HG02885 (cell line): ENCODE results near the gene PRKRA.
"Not testable (repeated sequence)": the region's sequence is repeated elsewhere in the genome, so short reads cannot be mapped to it uniquely, and the experiment has no call there.

ENCODE experiments used
- ATAC-seq: cut with Tn5 transposase; IDR thresholded peaks from one replicate; pipeline ENCODE4 v1.9.1; 2021; ENCODE audit warnings: mild to moderate bottlenecking; ENCODE audit not compliant: unreplicated experiment, poor library complexity

PRKRA gene

DNA sequence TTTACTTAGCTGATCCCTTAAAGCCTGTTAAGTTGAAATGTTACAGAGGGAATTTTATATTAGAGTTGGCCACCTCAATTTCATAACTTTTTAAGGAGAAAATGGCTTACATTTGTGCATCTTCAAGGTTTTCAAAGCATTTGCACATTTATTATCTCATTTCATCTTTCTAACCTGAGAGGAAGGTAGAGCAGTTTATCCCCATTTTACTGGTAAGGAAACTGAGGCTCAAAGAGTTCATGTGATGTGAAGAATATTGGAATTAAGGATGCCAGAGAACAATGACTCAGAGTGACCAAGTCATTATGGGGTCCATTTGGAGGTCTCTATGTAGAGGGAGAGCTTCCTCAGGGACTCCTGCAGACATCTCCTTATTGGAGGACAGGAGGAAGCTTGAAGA is 35.0 kb downstream of the PRKRA start:
- no peak for ATAC-seq

DNA sequence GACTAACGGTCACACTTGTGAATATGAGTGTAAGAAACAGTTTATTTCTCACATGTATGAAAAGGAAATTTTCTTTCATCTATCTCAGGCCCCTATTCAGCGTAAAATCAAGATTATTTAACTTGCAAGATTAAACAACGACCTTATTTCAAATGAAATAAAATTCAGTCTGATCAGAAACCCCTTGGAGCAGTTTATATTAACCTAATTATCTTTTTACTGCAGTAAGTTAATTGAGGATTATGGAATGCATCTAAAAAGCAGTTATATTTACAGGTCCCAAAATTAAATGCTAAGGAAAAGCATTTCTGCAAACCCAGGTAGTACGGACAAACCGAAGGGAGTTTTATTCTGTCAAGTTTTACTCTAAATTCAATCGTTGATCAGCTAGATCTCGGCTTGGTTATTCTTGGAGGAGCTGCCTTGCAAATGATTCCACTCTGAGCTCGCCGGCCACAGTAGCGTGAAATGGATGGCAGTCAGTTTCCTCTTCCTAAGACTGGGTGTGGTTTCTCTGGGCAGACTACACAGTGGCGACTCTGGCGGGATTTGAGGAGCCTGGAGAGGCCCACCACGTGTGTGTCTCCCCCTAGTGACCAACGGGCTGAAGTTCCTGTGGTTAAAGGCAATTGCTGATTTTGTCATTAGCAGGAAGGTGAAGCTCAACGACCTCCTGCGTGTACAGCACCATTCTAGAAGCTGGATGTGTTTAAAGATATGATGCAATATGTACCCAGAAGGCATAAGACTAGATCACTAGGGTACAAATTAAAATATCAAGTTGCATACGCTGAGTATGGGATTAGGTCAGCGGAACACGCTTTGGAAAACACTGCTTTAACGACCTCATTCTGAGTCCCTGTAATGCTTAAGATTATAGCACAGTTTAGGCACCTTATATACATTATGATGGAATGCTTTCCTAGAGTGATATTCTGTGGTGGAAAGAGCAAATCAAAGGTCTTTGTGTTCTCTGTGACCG is 36.4 kb downstream of the PRKRA start:
- peak; percentile 80 for ATAC-seq

DNA sequence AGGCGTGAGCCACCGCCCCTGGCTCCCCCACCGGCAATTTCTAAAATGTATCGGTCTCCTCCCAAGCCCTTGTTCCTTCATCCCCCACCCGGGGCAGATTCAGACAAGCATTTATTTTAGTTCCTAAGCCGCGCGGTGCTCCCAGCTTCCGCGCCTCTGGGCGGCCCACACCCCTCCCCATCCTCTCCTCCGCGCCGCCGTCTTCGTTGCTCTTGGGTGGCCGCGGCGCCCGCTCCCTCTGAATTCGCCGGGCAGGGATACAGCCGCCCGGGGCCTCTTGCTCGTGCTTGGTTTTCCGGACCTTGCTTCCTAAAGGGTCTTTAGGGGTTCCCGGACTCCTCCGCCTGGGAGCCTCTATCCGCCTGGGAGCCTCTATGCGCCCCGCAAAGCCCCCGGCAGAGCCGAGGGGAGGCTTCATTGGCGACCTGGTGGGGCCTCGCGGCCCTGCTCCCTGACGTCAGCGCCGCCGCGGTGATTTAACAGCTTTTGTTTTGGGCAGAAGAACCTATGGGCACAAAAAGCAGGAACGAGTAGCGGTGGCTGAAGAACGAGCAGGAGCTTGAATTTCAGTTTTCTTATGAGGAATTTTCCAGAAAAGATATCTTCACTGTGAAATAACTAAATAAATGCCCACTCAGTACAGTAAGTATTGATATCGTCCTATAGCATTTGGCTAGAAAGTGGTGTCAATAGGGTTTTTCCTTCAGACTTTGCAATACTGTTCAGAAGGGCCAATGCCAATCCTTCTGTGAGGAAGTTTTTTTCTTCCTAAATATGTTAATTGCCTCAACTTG is 37.3 kb downstream of the PRKRA start:
- ATAC-seq: peak; percentile 78

DNA sequence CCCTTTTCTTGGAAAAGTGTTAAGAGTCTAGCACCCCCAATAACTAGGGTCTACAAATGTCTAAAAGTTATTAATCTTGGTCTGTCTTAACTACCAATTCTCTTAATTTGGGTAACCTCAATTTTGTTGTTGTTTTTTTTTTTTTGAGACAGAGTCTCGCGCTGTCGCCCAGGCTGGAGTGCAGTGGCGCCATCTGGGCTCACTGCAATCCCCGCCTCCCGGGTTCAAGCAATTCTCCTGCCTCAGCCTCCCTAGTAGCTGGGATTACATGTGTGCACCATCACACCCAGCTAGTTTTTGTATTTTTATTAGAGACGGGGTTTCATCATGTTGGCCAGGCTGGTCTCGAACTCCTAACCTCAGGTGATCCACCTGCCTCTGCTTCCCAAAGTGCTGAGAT is 38.5 kb downstream of the PRKRA start:
- not testable (repeated sequence) for ATAC-seq

DNA sequence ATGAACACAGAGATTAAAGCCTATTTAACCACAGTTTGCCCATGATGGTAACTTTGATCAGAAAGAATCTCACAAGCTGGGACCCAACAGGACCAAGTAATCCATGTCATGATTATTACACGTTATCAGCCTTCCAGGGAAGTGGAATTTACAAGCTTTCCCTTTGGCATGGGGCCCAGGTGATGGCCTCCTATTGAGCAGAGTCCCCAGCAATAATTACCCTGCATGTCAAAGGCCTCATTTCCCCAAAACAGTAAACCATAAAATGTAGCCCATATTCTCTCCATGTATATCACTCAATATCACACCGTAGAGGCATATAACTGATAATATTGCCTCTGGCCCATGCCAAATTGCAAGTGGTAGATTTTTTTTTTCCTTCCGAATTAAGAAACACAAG is 38.9 kb downstream of the PRKRA start:
- no peak for ATAC-seq

DNA sequence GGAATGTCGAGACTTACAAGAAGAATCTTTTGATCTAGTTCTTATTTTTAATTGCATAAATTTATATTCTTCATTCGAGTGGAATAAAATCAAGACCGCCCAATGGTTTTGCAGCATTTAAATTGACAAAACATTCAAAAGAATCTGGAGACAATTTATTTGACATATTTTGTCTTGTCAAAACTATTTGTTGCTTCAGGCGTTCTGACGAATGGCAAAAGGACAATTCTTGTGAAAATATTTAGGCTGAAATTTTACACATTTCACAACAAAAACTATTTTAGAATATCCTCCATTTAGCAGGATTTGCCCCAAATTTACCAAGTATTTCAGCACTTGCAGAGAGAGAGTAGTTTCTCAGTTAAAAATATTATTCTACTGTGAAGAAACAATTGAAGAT is 41.7 kb downstream of the PRKRA start:
- no peak for ATAC-seq

DNA sequence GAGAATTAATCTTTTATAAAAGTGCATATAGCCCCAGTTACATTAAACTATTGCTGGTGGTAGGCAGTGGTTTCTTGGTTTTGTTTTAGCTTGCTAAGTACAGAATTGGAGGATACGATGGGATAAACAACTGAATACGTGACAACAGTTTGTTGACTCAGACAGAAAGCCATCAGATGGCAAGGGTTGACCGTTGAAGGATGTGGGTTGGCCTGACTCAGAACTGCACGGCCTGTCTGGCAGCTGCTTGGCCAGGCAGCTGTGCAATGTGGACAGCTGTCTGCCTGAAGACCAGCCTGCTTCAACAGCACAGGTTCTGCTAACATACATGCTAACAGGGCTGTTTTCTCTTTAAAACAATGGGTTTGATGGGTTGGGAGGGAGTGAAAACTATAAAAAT is 46.6 kb downstream of the PRKRA start:
- ATAC-seq: peak; percentile 99

DNA sequence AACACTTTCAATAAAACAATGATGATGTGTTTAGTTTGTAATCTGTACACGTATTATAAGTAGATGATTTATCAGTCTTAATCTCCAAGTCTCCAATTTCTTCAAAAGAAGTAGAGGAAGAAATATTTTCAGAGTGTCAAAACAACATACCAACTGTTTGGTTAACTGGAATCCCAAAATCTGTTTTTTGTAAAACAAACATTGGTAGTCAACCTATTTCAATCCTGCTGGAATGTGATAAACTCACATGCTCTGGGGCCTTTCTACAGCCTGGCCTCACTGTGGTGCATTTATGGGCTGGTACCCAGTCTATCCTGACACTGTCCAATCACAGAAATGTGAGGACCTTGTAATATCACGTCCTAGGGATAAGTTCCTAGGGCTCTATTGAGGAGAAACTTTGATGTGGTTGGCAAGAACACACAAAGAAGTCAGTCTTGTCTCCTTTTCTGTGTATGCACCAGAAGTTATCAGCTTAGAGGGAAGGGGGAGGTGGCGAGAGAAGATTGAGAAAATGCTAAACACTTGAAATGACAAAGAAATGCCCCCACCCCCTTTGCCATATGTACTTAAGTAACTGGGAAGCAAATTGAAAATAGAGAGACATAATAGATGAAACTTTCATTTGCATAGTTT is 47.2 kb downstream of the PRKRA start:
- peak; percentile 39 for ATAC-seq

DNA sequence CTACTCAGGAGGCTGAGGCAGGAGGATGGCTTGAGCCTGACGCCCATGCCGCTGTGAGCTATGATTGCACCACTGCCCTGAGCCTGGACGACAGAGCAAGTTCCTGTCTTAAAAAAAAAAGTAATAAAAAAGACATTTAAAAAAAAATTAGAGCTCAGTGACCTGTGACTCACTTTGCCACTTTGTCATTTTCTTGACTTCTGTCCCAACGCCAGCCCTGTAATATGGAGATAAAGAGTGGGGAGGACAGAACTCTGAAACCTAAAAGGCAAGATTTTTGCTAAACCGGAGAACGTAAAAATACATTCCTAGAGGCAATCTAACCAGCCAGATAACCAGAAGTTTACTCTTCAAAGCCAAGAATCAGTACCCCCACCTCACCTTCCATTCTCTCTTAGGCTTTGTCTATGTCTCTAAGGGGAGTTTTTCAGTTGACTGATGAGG is 49.0 kb downstream of the PRKRA start:
- no peak for ATAC-seq

DNA sequence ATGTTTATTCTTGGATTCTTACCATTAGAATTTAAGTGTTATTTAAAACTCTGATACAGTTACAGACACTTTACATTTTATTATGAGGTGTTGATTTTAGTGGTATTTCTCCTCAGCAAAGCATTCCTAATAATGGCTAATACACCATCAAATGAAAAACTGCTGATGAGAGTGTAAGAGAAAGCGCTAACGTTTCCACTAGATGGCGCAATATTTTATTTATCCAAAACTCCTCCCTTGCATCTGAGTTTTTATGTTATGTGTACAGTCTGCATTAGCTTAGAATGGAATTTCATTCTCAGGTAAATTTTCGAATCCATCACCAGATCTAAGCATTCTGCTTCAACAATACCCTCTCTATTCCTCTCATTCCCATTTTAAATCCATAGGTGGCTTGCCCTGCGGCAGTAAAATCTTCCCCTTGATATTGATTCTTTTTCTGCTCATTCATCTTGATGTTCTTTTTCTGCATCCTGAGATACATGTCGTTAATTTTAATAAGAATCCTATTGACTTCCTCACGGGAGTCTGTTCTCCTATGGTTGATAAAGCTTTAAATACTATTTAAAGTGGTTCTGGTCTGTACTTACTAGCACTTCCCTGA is 53.9 kb downstream of the PRKRA start:
- ATAC-seq: peak; percentile 94

DNA sequence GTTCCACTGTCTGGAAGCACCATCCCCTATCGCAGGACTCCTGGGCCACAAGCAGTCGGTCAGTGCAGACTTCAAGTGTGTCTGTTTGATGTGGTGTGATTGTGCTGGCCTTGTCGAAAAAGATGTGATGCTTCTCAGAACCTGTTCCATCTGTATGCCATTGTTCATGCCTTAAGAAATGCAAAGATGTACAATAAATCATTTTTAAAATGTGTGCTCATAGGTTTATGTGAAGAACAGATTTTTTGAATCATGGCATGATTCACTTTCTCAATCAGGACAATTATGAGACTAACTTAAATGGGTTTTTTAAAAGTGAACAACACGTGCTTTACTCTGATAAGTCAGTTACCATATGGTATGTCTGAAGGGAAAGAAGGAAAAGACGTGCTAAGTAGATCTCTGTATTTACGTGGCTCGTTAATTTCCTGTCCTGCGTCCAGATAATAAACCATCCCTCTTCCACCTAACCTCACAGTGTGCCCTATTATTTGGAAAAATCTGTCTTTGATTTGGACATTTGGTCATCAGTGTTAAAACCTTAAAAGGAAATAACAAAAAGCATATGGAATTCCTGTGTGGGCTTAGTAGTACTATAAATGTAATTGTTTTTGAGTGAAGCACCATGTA is 54.9 kb downstream of the PRKRA start:
- ATAC-seq: no peak

DNA sequence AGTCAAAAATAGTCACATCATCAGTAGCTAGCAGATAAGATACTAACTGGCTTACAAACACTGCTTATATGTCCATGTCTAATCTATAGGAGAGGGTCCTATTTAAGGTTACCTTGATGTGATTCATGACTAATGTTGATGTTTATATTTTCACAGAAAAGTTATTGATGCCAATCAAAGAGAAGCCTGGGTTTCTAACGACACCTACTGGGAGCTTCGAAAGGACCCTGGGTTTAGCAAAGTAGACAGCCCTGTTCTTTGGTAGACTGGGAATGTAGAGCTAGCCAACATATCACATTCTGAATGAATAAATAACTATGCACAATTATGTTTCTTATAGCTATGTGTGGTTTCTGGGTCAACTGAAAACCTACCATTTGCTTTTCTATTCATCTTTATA is 55.7 kb downstream of the PRKRA start:
- ATAC-seq: no peak

DNA sequence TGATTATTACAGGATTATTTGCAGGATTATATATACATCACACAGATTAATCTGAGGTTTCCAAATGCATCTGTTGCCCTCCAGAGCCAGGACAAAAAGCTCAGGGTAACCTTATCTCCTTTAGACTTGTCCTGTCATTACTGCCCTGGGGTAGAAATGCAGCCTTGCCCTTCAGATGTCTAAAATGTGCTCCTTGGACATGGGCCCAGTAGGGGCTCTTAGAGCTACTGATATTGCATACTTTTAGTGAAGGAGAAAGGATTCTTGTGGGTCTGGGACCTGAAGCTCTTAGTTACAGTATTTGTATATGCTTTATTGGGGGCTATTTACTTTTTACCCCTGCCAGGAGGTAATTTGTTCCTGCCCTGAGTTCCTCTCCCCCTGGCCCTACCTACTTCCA is 56.1 kb downstream of the PRKRA start:
- no peak for ATAC-seq

DNA sequence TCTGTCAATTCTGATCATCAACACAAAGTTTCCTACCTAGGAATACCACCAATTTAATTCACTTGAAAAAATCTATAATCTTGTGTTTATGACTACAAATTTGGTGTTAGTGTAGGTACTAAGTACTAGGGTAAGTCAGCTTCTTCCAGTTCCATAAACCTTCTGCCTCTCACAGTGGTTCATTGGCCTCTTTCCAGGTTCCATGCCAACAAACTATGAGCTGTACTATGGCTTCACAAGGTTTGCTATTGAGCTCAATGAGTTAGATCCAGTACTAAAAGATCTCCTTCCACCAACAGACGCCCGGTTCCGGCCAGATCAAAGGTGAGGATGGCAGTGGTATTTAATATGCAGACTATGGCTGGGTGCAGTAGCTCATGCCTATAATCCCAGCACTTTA is 58.8 kb downstream of the PRKRA start:
- no peak for ATAC-seq

DNA sequence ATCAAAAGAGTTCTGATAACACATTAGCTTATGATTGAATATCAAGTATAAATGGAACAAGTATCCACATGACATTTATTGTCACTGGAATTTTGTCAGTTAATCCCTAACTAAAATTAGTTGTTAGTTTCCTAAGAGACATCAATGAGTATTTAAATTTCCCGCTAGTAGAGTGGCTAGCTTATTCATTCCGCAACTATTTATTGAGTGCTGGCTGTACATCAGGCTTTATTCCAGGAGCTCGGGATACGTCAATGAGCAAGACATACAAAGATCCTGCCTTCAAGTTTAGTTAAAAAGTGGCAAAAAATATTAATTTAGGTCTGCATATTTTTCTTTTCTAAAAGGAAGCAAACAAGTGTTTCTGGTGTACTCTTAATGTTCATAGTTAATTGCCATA is 59.3 kb downstream of the PRKRA start:
- ATAC-seq: no peak

DNA sequence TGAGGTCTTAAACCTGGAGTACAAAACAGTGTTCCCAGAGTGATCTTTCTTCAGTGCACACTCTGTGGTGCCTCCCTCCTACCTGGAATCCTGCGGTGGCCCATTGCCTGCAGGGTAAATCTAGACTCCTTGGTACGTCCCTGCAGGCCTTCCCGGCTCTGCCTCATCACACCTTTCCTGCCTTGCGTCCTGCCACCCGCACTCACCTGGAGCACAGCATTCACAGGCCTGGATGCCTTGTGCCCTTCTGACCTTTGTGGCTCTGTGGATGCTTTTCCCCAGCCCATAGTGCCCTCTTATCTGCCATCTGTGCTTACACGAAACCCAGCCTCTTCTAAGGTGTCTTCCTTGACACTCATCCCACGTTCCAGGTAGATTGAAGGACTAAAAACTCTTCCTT is 62.7 kb downstream of the PRKRA start:
- ATAC-seq: no peak

DNA sequence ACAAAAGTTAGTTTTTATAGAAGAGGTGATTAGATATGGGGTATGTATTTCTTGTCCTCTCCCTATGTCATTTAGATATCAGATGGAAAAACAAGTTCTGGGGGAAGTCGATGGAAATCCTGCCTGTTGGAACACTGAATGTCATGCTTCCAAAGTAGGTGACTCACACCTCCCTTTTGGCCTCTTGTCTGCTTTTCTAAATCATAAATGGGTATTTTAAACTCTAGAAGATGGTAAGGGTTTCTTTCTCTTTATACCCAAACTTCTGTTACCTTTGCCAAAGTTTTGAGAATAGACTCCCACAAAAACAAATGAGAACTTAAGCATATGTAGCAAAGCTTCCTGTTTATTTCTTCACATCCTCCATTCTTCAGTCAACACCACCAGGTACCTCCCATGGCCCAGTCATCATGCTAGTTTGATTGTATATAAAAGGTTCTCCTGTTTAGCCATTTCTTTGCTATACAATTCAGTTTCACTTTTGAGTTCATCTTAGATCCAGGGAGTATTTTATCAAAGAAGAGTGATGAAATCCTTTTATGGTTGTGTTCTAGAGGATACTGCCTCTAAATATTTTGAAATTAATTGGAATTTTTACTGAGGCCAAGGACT is 63.9 kb downstream of the PRKRA start:
- ATAC-seq: no peak

DNA sequence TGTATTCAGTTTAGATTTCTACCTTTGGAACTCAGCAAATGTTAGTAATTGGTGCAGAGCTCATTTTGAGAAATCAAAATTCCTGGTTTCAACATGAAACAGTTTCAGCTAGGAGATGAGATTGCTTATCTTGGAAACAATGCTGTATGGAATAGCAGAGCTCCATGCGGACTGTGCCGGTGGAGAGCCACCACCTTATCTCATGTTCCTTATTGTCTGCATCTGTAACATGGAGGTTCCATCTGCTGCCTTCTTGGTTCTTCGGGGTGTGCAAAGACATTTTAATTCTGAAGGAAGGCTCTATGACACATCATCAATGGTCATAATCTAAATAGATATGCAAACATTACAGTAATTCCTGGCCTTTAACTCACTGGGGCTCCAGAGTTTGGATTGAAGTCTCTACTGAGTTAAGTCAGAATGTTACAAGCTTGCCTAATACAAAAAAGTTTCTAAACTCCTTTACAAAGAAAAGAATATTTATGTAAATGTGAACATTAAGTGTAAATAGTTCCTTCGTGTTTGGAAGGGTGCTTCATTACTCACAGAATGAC is 65.3 kb downstream of the PRKRA start:
- ATAC-seq: no peak

DNA sequence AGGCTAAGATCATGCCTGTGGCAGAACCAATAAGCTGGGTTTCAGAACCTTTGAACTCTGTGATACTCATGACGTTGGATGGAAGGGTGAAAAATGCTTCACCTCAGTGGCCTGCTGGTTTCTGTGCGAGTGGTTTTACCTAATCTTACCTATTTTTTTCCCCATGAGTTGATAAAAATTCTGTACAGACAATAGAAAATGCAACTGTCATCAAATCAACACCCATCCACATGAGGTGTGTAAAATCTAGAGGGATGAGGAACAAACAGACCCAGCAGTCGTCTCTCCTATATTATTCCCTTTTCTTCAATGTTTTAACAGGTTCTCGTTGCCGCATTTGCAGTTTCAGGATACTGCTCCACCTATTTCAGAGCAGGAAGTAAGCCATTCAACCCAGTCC is 67.3 kb downstream of the PRKRA start:
- no peak for ATAC-seq
